Measurements from ENCODE around the gene KRTAP4-3.
"Not testable (repeated sequence)": the region's sequence is repeated elsewhere in the genome, so short reads cannot be mapped to it uniquely, and the experiment has no call there.

Gene KRTAP4-3

DNA sequence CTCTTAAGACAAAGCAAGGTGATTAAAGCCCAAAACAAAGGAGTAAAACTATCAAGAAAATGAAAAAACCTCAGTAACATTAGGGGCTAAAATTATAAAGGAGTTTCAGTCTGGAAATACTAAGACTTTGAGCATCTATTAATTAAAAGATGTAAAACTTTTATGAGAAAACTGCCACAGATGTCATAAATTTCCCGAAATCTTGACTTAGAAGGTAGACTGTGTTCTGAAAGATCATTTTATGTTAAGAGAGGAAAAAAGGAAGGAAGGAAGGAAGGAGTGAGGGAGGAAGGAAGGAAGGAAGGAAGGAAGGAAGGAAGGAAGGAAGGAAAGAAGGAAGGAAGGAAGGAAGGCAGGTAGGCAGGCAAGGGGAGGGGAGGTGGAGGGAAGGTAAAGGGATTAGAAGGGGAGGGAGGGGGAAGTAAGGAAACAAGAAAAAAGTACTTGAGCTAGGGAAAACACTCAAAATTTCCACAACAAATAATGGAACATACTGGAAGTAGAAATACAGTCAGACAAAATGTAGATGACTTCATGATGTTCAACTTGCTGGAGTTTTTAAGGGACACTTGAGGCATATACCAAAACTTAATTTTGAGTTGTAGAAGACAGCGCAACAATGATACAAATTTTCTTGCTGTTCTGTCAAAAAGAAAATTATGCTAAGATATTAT lies 20.4 kb downstream of the KRTAP4-3 start:
- no peak for TF ChIP-seq JUND (IDR thresholded peaks at IDR 0.05; ENCODE audit: low read depth)
- DNase-seq (ENCODE audit: low read depth in 1 of 2, low spot score in 1 of 2), result no peak
- in situ Hi-C loops (cut with HindIII; ENCODE audit: low pct_unique_long_range_greater_than_20kb, low sequenced_read_pairs), result no loop called here

DNA sequence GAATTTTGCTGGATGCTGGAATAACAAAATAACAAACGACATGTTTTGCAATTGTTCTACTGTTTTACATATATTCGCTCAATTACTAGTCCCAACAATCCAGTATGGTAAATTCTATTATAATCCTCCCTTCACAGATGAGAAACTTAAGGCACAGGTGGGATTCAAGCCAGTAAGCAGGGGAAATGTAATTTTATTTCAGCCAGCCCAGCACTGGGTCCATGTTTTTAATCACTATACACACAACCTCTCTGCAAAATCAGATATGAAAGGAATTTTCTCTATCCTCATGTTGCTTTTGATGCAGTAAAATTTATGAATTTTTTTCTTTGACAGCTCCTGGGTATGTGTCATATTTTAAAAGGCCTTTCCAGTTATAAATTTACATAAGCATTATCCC lies 22.8 kb downstream of the KRTAP4-3 start:
- in situ Hi-C loops (cut with HindIII; ENCODE audit: low pct_unique_long_range_greater_than_20kb, low sequenced_read_pairs), result no loop called here
- no peak for DNase-seq (ENCODE audit: low read depth in 1 of 2, low spot score in 1 of 2)

DNA sequence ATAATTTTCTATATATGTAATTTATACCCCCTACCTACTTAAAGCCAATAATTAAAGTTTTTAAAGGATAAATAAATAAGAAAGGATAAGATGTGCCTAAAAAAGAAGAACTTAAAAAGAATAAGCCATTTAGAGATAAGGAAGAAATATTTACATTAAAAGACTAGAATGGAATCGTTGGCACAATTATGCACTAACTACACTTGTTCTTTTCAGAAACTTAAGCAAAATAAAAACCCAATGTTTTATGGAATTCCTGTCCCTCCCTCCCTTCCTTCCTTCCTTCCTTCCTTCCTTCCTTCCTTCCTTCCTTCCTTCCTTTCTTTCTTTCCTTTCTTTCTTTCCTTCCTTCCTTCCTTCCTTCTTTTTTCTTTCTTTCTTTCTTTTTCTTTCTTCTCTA lies 23.2 kb downstream of the KRTAP4-3 start:
- DNase-seq (ENCODE audit: low read depth in 1 of 2, low spot score in 1 of 2), result no peak
- in situ Hi-C loops (cut with HindIII; ENCODE audit: low pct_unique_long_range_greater_than_20kb, low sequenced_read_pairs), result no loop called here
- TF ChIP-seq JUND (IDR thresholded peaks at IDR 0.05; ENCODE audit: low read depth), result no peak

More for the DNA sequence above, 22.8 kb downstream of the KRTAP4-3 start:
- TF ChIP-seq JUND (IDR thresholded peaks at IDR 0.05; ENCODE audit: low read depth), result no peak

DNA sequence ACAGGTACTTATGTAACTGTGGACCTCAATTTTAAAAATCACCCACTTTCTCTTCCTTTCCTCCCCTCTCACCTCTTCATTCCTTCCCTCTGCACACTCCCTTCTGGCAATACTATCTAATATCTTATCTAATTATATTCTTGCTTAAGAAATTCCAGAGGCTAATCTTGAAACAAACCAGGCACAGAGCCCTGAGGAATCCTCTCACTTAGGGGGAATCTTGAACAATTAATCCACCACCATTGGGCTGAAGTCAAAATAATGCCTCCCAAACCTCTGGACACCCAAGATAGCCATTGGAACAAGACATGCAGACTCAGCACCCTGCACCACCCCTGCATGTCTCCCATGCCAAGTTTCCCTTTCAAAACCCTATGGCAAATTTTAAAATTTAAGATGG lies 26.7 kb downstream of the KRTAP4-3 start:
- no peak for DNase-seq (ENCODE audit: low read depth in 1 of 2, low spot score in 1 of 2)
- TF ChIP-seq JUND (IDR thresholded peaks at IDR 0.05; ENCODE audit: low read depth), result no peak
- in situ Hi-C loops (cut with HindIII; ENCODE audit: low pct_unique_long_range_greater_than_20kb, low sequenced_read_pairs), result no loop called here

DNA sequence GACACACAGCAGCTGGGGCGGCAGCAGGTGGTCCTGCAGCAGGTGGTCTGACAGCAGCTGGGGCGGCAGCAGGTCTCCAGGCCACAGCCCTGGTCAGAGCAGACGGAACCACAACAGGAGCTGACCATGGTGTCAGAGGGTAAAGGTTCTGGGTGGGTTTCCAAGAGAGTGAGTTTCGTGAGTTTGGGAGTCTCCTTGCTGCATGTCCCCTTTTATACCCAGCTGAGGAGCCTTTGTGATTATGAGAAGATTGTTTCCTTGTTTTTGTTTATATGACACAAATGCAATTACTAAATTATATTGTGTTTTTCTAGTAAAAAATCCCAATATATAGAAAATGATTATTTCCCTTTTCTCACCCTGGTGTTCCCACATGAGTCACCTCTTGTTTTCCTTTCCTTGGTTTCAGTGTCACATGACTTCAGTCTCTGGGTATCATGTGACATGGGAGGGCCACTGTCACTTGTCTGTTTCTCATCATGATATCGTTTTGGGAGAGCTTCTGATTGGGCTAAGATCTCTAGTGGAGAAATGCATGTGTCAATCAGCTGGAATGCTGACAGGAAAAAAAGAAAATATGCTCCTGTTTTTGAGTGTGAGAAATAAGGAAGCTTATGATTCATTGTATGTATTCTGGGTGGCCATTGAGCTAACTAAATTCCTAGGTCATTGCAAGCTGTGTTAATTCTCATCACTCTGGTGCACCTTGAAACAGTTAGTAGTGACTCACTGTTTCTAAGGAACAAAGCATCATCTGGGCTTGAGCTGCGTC lies 27.5 kb downstream of the KRTAP4-3 start, which contains the start of gene KRTAP4-6:
TSS of gene KRTAP4-6 (minus strand) at position 185 of the 772 bp plus-strand sequence. CDS start at position 128, 57 bp downstream.
- no peak for DNase-seq (ENCODE audit: low read depth in 1 of 2, low spot score in 1 of 2)
- in situ Hi-C loops (cut with HindIII; ENCODE audit: low pct_unique_long_range_greater_than_20kb, low sequenced_read_pairs), result no loop called here
- no peak for TF ChIP-seq JUND (IDR thresholded peaks at IDR 0.05; ENCODE audit: low read depth)

DNA sequence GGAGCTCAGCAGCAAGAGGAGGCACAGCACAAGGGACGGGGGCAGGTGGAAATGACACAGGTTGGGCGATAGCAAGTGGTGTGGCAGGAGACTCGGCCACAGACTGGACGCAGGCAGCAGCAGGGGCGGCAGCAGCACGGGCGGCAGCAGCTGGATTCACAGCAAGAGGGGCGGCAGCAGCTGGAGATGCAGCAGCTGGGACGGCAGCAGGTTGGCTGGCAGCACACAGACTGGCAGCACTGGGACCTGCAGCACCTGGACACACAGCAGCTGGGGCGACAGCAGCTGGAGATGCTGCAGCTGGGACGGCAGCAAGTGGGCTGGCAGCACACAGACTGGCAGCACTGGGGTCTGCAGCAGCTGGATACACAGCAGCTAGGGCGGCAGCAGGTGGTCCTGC lies 28.2 kb downstream of the KRTAP4-3 start:
- in situ Hi-C loops (cut with HindIII; ENCODE audit: low pct_unique_long_range_greater_than_20kb, low sequenced_read_pairs); DNase-seq (ENCODE audit: low read depth in 1 of 2, low spot score in 1 of 2): not testable (repeated sequence)

DNA sequence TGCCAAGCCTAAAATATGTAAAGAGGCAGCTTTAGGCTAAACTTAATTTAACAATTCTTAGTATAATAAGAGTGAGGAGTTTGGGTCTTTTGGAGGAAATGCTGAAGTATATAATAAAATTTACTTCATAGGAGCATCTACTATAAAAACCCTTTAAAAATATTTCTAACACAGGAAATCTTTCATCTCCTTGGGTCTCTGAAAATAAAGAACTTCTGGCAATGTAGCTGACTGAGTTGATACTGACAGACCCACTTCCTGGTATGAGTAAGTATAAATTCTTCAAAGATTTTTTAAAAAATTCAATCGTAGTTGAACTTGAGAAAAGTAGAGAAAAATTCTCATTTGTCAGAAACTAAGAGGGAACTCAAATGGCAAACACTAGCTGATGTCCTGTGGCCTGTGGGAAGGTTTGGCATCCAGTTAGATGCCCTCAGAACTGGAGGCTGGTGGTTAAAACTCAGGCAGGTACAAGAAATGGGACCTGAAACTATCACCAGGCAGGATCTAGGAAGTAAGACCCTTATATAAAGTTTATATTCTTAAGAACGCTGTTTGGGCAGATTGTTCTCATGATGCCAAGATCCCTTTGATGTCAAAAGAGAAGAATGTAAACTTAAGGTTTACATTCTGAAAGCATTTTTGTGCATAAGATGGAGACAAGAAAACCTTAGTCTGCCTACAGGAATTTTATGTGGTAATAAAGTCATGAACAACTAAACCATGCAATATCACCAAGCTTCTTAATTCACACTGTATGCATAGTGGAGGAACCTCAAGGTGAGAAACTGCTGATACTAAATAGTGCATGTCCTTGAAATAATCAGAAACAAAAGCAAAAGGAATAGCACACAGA lies 33.9 kb downstream of the KRTAP4-3 start:
- TF ChIP-seq JUND (IDR thresholded peaks at IDR 0.05; ENCODE audit: low read depth), result no peak
- in situ Hi-C loops (cut with HindIII; ENCODE audit: low pct_unique_long_range_greater_than_20kb, low sequenced_read_pairs), result no loop called here
- DNase-seq (ENCODE audit: low read depth in 1 of 2, low spot score in 1 of 2), result no peak

DNA sequence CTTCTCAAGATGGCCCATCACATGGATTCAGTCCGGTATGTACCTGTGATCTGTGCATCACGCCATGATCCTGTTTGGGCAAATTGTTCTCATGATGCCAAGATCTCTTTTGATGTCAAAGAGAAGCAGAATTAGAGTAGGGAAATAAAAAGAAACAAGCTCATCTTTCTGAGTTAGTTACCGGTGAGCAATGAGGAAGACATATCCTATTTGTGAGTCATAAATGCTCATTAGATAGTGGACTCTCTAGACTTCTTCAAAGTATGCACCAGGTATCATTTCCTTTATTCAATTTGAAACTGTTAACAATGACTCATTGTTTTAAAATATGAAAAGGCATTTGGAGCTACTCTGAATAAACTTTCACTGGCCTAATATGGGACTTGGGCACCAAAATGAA lies 36.0 kb downstream of the KRTAP4-3 start:
- TF ChIP-seq JUND (IDR thresholded peaks at IDR 0.05; ENCODE audit: low read depth), result no peak
- DNase-seq (ENCODE audit: low read depth in 1 of 2, low spot score in 1 of 2), result no peak
- in situ Hi-C loops (cut with HindIII; ENCODE audit: low pct_unique_long_range_greater_than_20kb, low sequenced_read_pairs), result no loop called here

DNA sequence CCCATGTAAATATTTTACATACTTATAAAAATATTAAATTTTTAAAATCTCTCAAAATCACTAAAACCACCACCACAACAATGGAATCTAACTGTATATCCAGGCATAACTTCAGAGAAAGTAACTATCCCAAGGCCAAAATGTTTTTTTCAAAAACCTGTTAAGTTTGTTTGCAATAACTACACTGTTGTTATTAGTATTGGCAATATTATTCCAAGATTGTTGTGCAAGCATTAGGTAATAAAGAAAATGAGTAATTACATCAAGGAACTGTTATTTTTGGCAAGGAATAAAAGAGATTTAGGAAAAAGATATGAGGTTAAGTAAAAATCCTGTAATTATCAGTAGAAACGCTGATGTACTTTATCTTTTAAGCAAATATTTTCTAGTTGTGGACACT lies 40.6 kb downstream of the KRTAP4-3 start:
- in situ Hi-C loops (cut with HindIII; ENCODE audit: low pct_unique_long_range_greater_than_20kb, low sequenced_read_pairs), result no loop called here
- no peak for TF ChIP-seq JUND (IDR thresholded peaks at IDR 0.05; ENCODE audit: low read depth)
- no peak for DNase-seq (ENCODE audit: low read depth in 1 of 2, low spot score in 1 of 2)

DNA sequence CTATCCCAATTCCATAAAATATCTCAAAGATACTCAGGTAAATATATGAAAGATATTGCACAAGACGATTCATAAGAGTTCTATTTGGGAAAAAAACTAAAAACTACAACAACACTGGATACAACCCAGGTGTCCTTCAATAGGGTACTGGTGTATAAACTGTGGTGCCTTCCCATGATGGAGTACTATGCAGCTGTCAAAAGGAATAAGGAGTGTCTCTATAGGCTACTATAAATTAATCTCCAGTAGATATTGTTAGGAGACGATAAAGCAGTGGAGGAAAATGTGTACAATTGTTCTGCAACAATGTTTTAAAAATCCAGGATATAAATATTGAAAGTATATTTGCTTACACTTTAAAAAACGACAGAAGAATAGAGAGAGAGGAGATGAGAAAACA lies 41.6 kb downstream of the KRTAP4-3 start:
- in situ Hi-C loops (cut with HindIII; ENCODE audit: low pct_unique_long_range_greater_than_20kb, low sequenced_read_pairs), result no loop called here
- DNase-seq (ENCODE audit: low read depth in 1 of 2, low spot score in 1 of 2), result no peak
- TF ChIP-seq JUND (IDR thresholded peaks at IDR 0.05; ENCODE audit: low read depth), result no peak

DNA sequence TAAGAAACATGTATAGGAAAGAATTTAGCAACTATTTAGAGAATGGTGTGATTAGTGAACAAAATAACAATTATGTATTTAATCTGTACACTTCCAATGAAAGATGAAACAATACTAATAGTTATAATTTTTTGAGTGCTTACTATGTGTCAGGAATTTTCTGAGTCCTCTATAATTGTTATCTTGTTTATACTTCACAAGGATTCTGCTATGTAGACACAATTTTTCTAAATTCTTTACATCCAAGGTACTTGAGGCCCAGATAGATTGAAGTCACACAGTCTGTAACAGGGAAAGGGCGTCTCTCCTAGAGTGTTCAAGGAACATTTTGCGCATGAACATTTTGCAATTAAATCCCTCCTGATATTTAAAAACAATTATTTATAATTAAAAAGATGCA lies 43.0 kb downstream of the KRTAP4-3 start:
- no peak for TF ChIP-seq JUND (IDR thresholded peaks at IDR 0.05; ENCODE audit: low read depth)
- in situ Hi-C loops (cut with HindIII; ENCODE audit: low pct_unique_long_range_greater_than_20kb, low sequenced_read_pairs), result no loop called here
- no peak for DNase-seq (ENCODE audit: low read depth in 1 of 2, low spot score in 1 of 2)

DNA sequence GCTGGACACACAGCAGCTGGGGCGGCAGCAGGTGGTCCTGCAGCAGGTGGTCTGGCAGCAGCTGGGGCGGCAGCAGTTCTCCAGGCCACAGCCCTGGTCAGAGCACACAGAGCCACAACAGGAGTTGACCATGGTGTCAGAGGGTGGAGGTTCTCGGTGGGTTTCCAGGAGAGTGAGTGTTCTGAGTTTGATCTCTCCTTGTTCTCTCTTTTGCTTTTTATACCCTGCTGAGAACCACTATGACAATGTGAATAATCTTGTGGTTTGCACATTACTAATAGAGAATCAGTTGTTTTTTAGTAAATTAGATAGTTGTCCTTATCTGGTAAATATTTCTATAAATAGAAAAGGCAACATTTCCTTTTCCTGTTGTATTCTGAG lies 44.0 kb downstream of the KRTAP4-3 start, which contains the start of gene KRTAP4-12:
TSS of gene KRTAP4-12 (minus strand) at position 192 of the 381 bp plus-strand sequence. CDS start at position 132, 60 bp downstream.
- in situ Hi-C loops (cut with HindIII; ENCODE audit: low pct_unique_long_range_greater_than_20kb, low sequenced_read_pairs); DNase-seq (ENCODE audit: low read depth in 1 of 2, low spot score in 1 of 2): not testable (repeated sequence)

DNA sequence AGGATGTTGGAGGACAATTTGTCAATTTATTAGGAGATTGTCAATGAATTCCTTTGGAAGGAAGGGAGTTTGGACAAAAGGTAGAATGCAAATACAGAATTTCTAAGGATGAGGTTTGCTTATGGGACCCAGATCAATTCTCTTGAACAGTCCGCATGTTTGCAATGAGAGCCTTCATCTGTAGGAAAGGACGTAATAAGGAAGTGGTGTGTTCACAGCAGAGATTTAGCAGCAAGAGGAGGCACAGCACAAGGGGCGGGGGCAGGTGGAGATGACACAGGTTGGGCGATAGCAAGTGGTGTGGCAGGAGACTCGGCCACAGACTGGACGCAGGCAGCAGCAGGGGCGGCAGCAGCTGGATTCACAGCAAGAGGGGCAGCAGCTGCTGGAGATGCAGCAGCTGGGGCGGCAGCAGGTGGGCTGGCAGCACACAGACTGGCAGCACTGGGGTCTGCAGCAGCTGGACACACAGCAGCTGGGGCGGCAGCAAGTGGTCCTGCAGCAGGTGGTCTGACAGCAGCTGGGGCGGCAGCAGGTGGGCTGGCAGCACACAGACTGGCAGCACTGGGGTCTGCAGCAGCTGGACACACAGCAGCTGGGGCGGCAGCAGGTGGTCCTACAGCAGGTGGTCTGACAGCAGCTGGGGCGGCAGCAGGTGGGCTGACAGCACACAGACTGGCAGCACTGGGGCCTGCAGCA lies 44.6 kb downstream of the KRTAP4-3 start:
- DNase-seq (ENCODE audit: low read depth in 1 of 2, low spot score in 1 of 2); in situ Hi-C loops (cut with HindIII; ENCODE audit: low pct_unique_long_range_greater_than_20kb, low sequenced_read_pairs): not testable (repeated sequence)

All from T47D (cell line).